ENCODE results near the gene HMG20A. TPM values are rescaled to one million over a fixed set of nuclear protein-coding genes. Genes with fewer than 3 reads are reported as not detected.

HMG20A gene
- total RNA-seq, 3 donors from 2014 or later: 35.8 to 48.2 (median 46.4) TPM

DNA sequence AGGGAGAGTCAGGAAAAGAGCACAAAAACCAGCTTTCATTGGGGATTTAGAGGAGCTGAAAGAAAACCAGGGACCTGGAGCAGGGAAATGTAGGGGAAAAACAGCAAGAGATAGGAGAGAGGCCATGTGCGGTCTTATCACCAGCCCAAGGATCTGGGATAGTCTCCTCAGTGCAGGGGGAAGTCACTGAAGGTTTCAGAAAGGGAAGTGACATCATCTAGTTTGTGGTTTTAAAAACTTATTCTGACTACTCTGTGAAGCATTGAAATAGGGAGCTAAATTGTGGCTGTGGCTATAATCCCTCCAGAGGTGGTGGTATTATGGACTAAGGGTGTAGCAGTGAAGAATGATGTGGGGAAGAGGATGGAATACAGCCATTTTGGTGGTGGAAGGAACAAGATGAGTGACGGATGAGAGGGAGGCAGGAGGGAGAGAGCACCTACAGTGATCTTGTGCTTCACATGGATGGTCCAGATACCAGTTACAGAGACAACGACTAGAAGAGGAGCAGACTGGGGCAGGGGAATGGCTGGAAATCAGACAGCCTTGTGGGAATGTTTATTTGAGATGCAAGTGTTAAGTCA lies 72.7 kb downstream of the HMG20A start:
- H3K27ac ChIP-seq: no peak overlapping the region
- H3K27me3 ChIP-seq: no peaks in the 10 kb centered on the region
- no peak for TF ChIP-seq POLR2AphosphoS5 (IDR thresholded peaks at IDR 0.05)
- TF ChIP-seq, protein P1, sequence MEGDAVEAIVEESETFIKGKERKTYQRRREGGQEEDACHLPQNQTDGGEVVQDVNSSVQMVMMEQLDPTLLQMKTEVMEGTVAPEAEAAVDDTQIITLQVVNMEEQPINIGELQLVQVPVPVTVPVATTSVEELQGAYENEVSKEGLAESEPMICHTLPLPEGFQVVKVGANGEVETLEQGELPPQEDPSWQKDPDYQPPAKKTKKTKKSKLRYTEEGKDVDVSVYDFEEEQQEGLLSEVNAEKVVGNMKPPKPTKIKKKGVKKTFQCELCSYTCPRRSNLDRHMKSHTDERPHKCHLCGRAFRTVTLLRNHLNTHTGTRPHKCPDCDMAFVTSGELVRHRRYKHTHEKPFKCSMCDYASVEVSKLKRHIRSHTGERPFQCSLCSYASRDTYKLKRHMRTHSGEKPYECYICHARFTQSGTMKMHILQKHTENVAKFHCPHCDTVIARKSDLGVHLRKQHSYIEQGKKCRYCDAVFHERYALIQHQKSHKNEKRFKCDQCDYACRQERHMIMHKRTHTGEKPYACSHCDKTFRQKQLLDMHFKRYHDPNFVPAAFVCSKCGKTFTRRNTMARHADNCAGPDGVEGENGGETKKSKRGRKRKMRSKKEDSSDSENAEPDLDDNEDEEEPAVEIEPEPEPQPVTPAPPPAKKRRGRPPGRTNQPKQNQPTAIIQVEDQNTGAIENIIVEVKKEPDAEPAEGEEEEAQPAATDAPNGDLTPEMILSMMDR (IDR thresholded peaks at IDR 0.05): no peak
- TF ChIP-seq POLR2A (IDR thresholded peaks at IDR 0.05): no peak
- H3K36me3 ChIP-seq: no peaks in the 10 kb centered on the region
- no peak overlapping the region for H3K4me3 ChIP-seq
- no peaks in the 10 kb centered on the region for H3K9me3 ChIP-seq
- no peak for DNase-seq (ENCODE audit: low spot score in 2 of 2)
- peaks cover 0 to 18% of the 10 kb centered on the region in 2 donors for H3K4me1 ChIP-seq
- intact Hi-C loops (cut with DNase I; ENCODE audit: low total_unique reads): no loop called here

DNA sequence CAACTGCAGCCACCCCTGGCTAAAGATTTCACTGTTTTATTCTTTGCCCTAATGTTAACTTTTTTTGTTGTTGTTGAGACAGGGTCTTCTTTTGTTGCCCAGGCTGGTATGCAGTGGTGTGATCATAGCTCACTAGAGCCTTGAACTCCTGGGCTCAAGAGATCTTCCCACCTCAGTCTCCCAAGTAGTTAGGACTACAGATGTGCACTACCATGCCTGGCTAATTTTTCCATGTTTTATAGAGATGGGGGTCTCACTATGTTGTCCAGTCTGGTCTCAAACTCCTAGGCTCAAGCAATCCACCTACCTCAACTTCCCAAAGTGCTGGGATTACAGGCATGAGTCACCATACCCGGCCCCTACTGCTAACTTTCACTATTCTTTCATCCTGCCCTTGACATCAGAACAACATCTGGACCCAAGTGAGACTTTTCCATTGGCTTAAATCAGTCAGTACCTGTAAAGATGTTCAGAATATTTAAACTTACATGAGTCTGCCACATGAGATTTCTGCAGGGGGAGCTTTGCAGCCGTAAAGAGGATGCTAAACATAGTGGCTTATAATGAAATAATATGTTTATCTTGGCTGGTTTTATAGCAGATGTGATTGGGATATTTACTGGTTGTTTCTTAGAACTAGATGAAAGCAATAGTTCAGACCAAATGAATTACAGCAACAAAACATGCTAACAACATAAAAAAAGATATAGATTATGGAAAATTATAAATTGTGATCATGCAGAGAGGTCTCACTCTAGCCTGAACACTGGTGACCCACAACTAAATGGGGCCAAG lies 73.6 kb downstream of the HMG20A start:
- TF ChIP-seq POLR2A (IDR thresholded peaks at IDR 0.05) (no peak), POLR2AphosphoS5 (IDR thresholded peaks at IDR 0.05) (no peak)
- TF ChIP-seq, protein P1 (IDR thresholded peaks at IDR 0.05): no peak
- no peak overlapping the region for H3K27ac ChIP-seq
- no peaks in the 10 kb centered on the region for H3K36me3 ChIP-seq
- no peak overlapping the region for H3K4me3 ChIP-seq
- intact Hi-C loops (cut with DNase I; ENCODE audit: low total_unique reads): no loop called here
- peaks cover 0 to 27% of the 10 kb centered on the region in 2 donors for H3K4me1 ChIP-seq
- H3K27me3 ChIP-seq: no peaks in the 10 kb centered on the region
- DNase-seq (ENCODE audit: low spot score in 2 of 2): no peak
- H3K9me3 ChIP-seq: no peaks in the 10 kb centered on the region

DNA sequence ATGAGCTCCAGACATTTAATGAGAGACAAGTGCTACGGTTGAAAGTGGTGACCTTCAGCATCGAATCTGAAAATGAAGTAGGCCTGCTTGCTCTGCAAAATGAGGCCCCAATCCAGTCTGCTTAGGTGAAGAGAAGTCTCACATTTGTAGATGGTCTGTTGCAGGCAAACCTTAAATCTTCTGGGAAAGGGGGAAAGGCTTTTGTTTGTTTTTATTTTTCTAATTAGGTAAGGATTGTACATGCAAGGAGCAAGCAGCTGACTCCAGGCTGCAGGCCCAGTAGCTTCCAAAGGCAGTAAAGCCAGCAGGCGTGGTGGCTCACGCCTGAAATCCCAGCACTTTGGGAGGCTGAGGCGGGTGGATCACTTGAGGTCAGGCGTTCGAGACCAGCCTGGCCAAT lies 74.3 kb downstream of the HMG20A start:
- H3K4me1 ChIP-seq: peaks cover 0 to 29% of the 10 kb centered on the region in 2 donors

DNA sequence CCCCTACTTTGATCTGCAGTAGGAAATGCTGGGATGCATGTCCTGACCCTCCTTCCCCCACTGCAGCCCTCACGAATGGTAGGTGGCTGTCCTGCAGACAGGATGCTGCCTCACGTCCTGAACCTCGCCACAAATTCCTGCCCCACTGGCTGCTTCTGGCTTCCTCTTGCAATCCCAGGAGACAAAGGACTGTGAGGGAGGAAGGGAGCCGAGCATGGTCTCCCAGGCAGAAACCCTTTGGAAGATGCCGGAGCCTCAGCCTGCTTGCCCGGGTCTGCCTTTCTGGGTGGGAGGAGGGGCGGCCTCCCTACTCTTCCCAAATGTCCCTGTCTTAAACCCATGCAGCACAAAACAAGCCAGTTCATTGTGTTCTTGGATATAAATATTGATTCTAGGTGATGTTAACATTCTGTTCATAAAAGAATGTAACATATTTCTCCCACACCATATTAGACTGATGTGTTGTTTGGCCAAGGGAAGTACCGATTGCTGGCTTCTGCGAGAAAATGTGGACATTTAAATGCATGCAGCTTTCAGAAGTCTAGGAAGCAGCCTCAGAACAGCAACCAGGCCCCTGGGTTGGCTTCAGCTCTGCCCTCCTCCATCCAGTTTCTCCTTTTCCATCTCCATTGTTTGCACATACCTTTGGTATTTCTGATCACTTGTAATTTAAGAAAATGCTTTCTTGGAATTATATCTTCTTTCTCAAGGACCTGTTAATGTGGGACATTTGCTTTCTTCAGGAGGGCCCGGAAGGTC lies 75.3 kb downstream of the HMG20A start:
- H3K27me3 ChIP-seq: no peaks in the 10 kb centered on the region
- peak overlapping the region in 1 of 3 donors; percentile 50 for H3K4me3 ChIP-seq
- TF ChIP-seq POLR2AphosphoS5 (IDR thresholded peaks at IDR 0.05) (no peak), POLR2A (IDR thresholded peaks at IDR 0.05) (no peak)
- TF ChIP-seq, protein P1 (IDR thresholded peaks at IDR 0.05): no peak
- no peak for DNase-seq (ENCODE audit: low spot score in 2 of 2)
- peak overlapping the region; percentile 61 to 75 for H3K27ac ChIP-seq
- H3K36me3 ChIP-seq: no peaks in the 10 kb centered on the region
- intact Hi-C loops (cut with DNase I; ENCODE audit: low total_unique reads): no loop called here
- H3K9me3 ChIP-seq: no peaks in the 10 kb centered on the region
- peaks cover 0 to 29% of the 10 kb centered on the region in 2 donors for H3K4me1 ChIP-seq

More for the DNA sequence above, 74.3 kb downstream of the HMG20A start:
- intact Hi-C loops (cut with DNase I; ENCODE audit: low total_unique reads): no loop called here
- no peak overlapping the region for H3K27ac ChIP-seq
- H3K4me3 ChIP-seq: no peak overlapping the region
- H3K9me3 ChIP-seq: no peaks in the 10 kb centered on the region
- no peaks in the 10 kb centered on the region for H3K36me3 ChIP-seq
- H3K27me3 ChIP-seq: no peaks in the 10 kb centered on the region
- TF ChIP-seq, protein P1 (IDR thresholded peaks at IDR 0.05): no peak
- TF ChIP-seq POLR2A (IDR thresholded peaks at IDR 0.05) (no peak), POLR2AphosphoS5 (IDR thresholded peaks at IDR 0.05) (no peak)
- no peak for DNase-seq (ENCODE audit: low spot score in 2 of 2)
